Activated CD4-positive, alpha-beta T cell treated with anti-CD3 and anti-CD28 coated beads, Interleukin-2, Interleukin-4, amounts not matched to agents 100 ng/mL and 50 ng/mL, durations not matched to agents 16 hours and 8 hours (primary cell): ENCODE data around the gene ACKR1.
A peak's percentile ranks its signal among the peaks of the same experiment; 100 is the strongest.

ENCODE experiments used
- DNase-seq: peaks from one replicate; pipeline ENCODE4 v3.0.0-alpha.2; 2020; ENCODE audit warnings: low spot score

ACKR1 gene, protein sequence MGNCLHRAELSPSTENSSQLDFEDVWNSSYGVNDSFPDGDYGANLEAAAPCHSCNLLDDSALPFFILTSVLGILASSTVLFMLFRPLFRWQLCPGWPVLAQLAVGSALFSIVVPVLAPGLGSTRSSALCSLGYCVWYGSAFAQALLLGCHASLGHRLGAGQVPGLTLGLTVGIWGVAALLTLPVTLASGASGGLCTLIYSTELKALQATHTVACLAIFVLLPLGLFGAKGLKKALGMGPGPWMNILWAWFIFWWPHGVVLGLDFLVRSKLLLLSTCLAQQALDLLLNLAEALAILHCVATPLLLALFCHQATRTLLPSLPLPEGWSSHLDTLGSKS

DNA sequence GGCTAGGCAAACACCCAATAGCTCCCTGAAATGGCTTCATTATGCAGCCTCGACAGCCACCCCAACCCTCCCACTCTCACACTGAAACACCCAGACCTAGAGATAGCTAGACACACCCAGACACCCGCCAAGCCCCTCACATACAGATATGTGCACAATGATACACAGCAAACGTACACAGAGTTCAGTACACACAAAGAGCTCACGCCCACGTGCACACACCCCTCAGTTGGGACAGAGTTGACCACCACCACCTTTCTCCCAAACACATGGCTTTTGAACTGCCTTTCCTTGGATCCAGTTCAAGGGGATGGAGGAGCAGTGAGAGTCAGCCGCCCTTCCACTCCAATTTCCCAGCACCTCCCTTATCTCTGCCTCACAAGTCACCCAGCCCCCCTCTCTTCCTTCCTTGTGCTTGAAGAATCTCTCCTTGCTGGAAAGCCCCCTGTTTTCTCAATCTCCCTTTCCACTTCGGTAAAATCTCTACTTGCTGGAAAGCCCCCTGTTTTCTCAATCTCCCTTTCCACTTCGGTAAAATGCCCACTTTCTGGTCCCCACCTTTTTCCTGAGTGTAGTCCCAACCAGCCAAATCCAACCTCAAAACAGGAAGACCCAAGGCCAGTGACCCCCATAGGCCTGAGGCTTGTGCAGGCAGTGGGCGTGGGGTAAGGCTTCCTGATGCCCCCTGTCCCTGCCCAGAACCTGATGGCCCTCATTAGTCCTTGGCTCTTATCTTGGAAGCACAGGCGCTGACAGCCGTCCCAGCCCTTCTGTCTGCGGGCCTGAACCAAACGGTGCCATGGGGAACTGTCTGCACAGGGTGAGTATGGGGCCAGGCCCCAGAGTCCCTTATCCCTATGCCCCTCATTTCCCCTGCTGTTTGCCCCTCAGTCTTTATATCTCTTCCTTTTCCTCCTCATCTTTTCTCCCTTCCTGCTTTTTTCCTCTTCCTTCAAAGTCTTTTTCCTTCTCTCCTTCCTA lies at the start of gene ACKR1:
ACKR1 (plus strand) TSS at position 715 of the 981 bp plus-strand sequence; CDS start at position 800, 85 bp downstream.
- no peak for DNase-seq

DNA sequence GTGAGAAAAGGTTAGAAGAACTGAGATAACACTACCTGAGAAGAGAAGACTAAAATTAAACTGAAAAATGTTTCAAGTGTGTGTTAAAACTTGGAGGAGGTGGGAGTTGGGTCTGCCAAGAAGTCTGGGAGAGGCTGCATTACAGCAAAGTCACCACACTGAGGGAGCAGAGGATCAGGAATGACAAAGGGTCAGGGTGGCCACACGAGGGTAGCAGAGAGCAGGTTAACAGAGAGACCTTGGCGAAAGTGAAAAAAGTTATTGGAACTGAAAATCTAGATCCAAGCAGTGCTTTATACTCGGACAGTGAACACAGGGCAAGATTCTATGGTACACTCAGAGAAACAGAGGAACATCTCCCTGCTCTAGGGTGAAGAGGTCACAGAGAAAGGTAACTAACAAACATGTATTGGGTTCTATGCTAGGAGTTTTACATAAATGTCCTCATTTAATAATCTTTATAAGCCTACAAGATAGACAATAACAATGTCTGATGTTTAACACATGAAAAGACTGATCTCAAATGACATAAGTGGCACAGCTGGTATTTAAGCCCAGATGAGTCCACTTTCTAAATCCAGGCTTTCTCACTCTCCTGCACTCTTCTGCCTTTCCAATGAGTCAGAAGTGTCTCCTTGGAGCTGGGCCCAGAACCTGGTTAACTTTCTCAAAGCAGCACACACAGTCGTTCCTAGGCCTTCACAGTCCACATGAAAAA lies 43.5 kb upstream of the ACKR1 start:
- DNase-seq = peak; percentile 70

DNA sequence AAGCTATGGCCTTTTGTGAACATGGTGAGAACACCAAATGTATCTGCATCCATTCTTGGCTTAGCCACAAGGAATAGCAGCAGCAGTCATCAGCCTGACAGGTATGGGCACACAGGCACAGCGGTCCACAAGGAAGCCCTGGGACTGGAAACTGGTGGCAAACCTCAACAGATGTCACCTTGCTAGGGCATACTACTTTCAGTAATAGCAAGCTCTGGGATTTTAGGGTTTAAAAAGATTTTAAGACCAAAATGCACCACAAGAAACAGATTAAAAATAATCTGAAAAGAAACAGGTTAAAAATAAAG lies 43.0 kb upstream of the ACKR1 start:
- DNase-seq = no peak

DNA sequence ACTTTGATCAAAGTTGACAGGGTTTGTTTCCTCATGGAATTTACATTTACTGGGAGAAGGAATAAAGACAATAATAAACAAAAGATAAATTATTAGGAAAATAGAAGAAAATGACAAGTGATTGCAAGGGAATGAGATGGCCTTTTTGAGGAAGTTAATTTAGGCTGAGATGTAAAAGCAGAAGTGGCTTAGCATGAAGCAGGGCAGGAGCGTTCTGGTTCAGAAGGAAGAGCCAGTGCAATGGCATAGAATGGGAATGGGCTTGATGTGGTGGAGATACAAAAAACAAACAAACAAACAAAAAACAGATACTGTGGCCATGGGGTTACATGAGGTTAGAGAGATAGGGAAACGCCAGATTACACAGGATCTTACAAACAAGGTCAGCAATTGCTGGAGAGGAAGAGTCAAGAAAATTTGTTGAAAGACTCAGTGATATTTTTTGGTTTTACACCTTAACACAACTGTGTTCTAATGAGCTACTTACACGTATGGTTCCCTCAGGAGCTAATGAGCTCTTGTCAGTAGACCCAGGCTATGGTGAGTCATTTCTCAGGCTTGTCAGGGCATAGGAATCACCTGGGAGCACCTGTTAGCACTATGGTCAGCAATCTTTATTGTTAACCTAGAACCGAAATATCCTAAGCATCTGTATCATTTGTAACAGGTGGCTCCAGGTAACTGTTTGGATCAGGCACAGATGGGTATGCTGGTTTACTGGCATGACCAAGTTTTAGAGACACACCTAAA lies 42.0 kb upstream of the ACKR1 start:
- DNase-seq = no peak

DNA sequence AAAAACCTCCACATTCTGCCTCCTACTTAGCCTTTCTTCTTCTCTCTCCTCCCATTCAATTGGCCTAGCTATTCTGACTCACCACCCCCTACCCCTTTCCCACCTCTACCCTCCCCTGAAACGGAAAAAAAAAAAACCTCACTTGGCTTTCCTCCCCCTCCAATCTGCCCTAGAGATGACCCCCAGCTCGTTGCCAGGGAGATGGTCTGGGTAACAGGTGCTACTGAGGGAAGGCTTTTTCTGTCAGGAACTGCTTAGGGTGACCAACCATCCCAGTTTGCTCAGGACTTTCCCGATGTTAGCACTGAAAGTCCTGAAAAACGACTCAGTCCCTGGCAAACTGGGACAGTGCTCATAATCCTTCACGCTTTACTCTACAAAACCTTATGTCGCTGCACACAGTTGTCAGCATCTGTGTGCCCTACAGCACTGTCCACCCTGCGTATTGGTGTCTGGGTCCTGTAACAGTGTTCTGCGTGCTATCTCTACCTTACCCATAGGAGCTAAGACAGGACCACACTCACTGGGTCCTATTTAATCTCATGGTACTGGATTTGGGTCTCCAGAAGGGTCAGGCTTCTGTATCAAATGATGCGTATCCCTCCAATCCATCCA lies 41.0 kb upstream of the ACKR1 start:
- no peak for DNase-seq

DNA sequence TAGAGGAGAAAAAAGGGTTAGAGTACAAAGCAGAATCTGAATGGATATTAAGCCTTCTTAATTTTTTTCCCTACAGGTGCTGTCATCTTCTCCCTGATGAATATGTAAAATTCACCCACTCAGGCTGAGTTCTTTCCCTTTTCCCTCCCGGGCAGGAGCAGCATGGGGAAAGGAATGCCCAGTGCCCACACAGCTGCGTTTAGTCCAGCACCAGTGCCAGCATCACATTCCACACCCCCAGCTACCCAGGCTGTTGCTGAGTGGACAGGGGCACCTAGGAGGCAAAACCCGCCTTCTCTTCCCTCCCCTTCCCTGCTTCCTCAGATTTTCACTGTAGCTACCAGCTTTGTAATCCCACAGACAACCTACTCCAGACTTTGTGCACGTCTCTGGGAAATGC lies 36.6 kb upstream of the ACKR1 start:
- no peak for DNase-seq

DNA sequence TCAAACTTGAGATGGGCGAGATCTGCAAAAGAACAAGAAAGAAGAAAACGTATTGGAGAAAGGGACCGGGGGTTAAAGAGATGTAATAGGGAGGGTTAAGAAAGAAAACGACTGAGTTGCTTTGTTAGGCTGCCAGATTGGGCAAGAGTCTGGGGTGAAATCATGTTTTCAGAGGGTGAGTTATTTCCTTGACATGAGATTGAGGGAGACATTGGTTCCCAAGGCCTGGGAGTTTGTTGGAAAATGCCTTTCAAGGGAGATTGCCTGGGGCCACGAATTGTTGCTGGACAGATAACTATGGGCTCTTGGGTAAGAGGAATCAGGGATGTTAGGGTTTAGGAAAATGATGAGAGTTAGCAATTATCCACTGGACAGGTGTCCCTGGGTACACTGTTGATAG lies 34.0 kb upstream of the ACKR1 start:
- no peak for DNase-seq

DNA sequence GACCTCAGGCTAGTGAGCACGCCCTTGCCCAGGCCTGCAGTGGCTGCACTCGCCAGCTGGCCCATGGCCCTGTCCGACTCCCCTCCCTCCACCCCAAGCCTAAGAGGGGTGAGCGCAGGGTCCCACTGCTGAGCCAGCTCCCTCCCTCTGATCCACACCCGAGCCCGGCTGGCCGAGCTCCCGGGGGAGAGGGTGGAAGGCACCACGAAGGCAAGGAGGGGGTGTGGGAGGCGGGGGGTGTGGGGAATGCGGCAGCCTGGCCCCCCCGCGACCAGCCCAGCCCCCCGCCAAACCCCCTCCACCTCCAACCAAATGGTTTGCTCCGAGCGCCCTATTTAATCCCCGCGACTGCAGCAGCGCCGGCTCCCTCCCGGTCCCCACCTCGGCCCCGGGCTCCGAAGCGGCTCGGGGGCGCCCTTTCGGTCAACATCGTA lies 33.4 kb upstream of the ACKR1 start, which contains the start of gene CADM3:
CADM3 (plus strand) TSS at position 362 of the 434 bp plus-strand sequence. CDS start 151 bp downstream, outside the sequence.
- DNase-seq = no peak

DNA sequence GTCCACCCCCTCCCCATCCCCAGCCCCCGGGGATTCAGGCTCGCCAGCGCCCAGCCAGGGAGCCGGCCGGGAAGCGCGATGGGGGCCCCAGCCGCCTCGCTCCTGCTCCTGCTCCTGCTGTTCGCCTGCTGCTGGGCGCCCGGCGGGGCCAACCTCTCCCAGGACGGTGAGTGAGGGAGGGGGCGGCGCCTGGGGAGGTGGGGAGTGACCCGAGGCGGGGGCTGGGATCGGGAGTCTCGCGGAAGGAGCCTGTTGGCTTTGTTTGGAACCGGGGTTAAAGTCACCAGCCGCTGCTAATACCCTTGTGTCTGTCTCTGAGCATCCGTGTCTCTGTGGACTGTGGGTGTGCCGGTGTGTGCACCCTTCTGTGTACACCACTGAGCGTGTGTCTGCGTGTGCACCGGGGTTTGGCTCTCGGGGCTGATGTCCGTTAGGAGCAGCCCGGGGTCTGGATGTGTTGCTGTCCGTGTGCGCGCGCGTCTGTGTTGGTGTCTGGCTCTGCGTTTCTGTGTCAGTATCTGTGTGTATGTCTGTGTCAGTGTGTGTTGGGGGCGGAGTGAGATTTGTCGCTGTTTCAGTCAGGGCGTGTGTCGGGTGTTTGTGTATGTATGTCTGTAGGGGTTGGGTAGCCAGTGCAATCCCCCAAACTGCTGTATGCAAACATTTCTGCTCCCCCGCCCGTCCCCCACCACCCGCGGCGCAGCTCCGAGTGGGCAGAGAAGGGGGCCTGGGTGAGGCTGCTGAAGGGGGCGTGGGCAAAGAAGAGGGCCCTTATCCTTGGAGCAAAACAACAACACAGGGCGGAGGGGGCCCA lies 32.8 kb upstream of the ACKR1 start:
- no peak for DNase-seq

DNA sequence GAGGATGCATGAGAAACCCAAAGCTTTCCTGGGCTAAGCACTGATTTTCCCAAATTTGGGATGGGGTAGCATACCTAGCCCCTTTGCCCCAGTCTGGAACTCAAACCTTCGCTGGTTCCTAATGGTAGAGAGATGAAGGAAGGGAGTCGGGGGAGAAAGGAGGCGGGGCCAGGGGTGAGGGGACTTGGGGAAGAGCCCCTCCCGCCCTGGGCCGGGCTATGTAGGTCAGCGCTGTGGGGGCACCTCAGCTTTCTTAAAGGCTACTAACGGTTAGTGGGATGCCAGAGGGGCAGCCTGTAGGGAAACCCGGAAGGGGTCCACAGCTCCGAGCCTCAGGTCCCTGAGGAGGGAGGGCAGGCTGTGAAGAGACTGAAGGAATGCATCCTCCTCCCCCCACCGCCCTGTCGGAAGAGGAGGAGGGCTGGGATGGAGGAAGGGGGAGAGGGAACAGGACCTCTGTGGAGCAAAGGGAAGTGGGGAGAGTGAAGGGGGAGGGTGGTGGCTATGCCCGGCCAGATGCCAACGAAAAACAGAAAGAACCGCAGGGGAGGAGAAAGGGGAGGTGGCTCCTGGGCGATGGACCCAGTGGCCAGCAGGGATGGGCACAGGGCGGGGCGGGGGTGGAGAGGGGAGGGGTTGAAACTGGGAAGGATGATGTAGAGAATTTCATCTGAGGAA lies 31.9 kb upstream of the ACKR1 start:
- no peak for DNase-seq

DNA sequence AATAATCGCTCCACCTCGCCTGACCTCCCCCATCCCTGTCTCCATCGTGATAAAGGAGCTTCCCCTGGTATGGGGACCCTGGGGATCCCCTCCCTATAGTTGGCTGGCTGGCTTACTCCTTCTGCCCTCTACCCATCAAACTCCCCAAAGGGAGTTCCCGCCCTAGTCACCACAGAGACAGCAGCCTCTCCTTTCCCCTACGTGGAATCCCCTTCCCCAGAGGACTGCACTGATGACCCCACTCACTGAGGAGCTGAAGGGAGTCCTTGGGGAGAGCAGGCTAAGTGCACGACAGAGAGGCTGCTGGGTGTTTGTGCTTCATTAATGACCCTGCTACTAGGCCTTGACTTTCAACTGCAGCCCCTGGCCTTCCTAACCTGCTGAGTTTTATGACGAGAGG lies 31.4 kb upstream of the ACKR1 start:
- DNase-seq = no peak

DNA sequence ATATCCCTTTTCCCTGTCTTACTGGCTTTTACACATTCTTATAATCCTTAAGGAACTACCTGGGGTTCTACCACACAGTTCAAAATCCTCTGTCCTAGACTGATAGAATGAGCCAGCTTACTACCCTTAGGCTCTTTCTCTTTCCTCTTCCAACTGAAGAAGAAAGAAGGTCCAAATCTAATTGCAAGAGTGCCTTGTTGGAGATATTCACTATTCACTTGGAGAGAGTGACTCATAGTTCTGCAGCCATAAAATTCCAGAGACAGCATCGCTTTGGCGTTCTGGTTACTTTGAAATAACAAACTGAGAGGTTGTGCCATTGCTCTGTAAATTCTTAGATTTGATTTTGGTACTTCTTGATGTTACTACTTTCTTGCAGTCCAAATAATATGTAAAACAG lies 29.1 kb upstream of the ACKR1 start:
- DNase-seq = no peak

DNA sequence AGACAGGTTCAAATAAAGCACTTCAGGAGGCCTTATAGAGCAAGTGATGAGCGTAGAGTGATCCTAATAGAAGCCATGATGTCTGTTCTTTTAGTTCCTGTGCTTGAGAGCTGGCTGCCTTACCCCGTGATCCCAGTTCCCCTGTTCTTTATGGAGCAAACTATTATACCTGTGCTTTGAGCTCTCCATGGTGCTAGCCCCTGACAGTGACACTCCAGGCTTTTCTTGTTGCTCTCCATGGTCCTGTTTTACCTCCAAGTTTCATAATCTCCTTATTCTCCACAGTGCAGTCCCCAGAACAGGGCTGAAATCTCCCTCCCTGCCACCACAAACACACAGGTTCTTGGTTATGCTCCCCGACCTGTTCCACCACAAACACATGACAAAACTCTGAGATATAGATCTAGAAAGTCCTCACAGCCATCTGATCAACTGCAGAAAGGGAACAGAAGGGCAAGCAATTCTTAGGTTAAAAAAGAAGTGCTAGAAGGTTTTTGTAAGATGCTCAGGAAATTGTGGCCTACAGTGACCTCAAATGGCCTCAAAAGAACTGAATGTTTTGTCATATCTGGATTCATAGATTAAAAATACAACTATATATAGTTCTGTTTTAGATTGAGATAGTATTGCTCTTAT lies 27.3 kb upstream of the ACKR1 start:
- DNase-seq = peak; percentile 35

DNA sequence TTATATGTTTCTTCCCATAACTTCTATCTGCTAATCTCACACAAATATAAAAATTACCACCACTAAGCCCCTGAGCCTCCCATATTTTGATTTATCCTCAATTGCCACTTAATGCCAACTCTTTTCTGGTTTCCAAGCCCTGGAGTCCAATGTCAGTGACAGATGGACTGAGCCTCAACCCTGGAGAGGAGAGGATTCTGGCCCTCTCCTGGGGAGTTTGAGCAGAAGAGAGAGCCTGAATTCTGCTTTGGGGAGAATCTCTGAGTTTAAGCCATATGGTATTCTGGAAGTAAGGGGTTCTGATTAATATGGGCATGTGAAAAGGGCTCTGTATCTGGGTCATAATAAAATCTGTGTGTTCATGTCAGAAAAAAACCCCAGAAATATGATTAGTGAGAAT lies 24.8 kb upstream of the ACKR1 start:
- no peak for DNase-seq

DNA sequence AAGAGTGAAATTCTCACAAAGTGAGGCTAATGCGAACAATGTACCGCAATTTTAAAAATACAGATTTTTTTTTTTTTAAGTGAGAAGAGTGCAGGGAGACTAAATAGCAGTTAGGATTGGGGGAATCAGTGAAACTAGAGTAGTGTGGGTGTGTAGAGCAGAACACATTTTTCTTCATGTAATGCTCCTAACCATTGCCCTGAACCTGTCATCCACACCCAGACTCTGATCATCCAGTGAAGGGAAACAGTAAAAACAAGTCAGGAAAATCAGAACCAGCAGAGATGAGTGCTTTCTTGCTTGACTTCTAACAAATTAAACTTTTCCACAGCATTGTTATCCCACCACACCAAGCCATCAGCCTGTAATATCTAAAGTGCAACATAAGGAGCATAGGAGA lies 24.2 kb upstream of the ACKR1 start:
- no peak for DNase-seq

DNA sequence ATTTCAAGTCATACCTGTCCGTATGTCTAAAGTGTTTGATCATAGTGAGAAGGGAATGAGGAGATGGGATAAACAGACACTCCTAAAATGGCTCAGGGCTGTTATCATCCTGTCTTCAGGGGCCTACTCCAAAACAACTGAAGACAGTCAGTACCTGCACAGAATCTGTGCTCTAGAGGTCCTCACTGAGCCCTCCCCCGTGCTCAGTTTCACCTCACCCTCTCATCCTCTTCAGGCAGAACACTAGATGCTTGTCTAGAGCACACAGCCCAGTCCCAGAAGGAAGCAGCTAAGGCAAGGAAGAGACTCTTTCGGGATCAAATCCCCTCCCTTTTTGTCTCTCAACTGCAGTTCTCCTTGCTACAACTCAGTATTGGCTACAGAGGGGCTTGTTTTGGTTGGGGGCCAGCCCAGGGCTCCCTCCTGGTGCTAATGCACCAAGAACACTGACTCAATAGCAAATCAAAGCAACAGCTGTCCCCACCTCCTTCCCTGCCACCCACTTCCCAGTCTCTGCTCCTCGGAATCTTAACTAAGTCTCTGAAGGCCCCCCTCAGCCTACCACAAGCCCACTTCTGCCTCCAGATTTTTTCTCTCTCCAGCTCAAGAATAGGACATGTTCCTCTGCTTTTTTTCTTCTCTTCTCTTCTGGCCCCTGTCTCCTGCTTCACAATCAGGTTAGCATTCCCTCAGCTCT lies 23.2 kb upstream of the ACKR1 start:
- no peak for DNase-seq

DNA sequence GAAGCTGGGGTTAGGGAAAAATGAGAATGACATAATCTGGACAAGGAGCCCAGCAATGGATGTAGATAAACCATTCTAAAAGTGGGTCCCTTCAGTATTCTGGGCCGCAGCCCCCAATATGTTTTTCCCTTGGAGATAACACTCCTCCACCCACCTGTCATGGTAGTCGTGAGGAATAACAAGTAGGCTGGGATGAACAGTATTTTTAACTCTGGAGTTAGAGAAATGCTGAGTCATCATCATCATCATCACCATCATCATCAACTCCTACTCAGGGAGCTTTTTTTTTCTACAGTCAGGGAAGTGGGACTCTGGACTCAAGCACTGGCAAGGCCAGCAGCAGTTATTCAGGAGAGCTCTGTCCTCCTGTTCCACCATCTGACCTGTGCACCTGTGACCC lies 20.5 kb upstream of the ACKR1 start:
- no peak for DNase-seq

DNA sequence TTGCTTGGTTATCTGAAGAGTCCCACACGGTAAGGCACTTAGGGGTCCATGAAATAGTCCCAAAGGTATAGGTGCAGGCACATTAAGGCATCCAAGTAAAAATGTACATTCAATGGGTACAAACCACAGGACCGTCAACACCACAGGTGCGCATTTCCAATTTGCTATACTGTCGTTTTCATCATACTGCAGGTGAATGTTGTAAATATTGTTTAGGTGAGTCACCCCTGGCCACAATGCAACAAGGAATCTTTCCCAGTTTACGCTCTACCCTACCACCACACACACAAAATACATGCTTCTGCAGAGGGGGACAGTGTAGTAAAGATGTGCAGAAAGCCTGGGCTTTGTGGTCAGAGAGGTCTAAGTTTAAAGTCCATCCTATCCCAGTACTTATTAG lies 19.6 kb upstream of the ACKR1 start:
- DNase-seq = no peak

DNA sequence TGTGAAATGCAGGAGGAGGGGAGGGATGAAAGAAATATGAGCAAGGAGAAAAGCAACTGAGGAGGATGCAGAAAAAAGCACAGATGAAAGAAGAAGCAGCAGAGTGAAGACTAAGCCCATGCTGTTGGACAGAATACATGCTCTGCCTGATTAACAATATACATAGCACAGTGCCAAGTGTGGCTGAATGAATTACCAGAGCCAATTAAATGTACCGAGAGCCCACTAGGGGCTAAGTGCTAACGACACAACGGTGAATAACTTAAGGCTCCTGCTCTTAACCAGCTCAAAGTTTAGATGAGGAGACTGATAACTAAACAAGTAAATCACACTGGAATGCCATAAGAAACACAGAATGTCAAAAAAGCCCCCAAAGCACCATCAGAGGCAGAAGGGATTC lies 17.6 kb upstream of the ACKR1 start:
- no peak for DNase-seq
